Fibroblast of lung (primary cell): ENCODE results near the gene NLRP1.

Experiments used
- EZH2 ChIP-seq: IDR thresholded peaks from 2 replicates; pipeline ENCODE4 v1.5.1; 2012; ENCODE audit warnings: low read length, control low read depth, mild to moderate bottlenecking; ENCODE audit errors: missing control alignments
- TF ChIP-seq, protein P1 (sequence below), 2 donors: IDR thresholded peaks in 1 of 2; conservative IDR thresholded peaks in 1 of 2; 1 replicate in 1 of 2; 2 replicates in 1 of 2; pipeline ENCODE4 v1.5.1; 2011 to 2012; ENCODE audit warnings: low read length in 2 of 2, control low read depth in 1 of 2, inconsistent platforms in 1 of 2, low read depth in 1 of 2, mild to moderate bottlenecking in 1 of 2

- TF ChIP-seq, protein P1, sequence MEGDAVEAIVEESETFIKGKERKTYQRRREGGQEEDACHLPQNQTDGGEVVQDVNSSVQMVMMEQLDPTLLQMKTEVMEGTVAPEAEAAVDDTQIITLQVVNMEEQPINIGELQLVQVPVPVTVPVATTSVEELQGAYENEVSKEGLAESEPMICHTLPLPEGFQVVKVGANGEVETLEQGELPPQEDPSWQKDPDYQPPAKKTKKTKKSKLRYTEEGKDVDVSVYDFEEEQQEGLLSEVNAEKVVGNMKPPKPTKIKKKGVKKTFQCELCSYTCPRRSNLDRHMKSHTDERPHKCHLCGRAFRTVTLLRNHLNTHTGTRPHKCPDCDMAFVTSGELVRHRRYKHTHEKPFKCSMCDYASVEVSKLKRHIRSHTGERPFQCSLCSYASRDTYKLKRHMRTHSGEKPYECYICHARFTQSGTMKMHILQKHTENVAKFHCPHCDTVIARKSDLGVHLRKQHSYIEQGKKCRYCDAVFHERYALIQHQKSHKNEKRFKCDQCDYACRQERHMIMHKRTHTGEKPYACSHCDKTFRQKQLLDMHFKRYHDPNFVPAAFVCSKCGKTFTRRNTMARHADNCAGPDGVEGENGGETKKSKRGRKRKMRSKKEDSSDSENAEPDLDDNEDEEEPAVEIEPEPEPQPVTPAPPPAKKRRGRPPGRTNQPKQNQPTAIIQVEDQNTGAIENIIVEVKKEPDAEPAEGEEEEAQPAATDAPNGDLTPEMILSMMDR (conservative IDR thresholded peaks at IDR 0.05 in 1 of 2, IDR thresholded peaks at IDR 0.05 in 1 of 2; ENCODE audit: low read depth in 1 of 2, low read length in 2 of 2) = no peak
- TF ChIP-seq EZH2 = no peak
Measured at GRCh38 chr17:5560361-5560988, 23.8 kb downstream of the NLRP1 start.
